HCT116 (cell line): ENCODE results near the gene CD8B2. TPM values are rescaled to one million over a fixed set of nuclear protein-coding genes. Genes with fewer than 3 reads are reported as not detected.

Source experiments
- ATAC-seq: fragments of 200-7000 bp; cut with Tn5 transposase; 2 replicates; pipeline ENCODE4 v1.9.1; 2020; ENCODE audit warnings: mild to moderate bottlenecking, moderate library complexity
- BruUV-seq: library from RNA; stranded (reverse); fragments of 400-500 nt; replicated peaks from 2 replicates; lab custom pipeline; 2021; lab: Mats Ljungman, UMichigan
- CTCF ChIA-PET: fragments of 300-600 bp; sonication (Branson Sonifier 250); formaldehyde crosslinking; loops from one replicate; lab custom pipeline; 2021; ENCODE audit warnings: antibody characterized with exemption; lab: Charles Lee
- POLR2A ChIA-PET: fragments of 300-600, 350-600 bp; sonication (Branson Sonifier 250); formaldehyde crosslinking; loops from one replicate; lab custom pipeline; 2021; ENCODE audit warnings: antibody characterized with exemption; lab: Charles Lee
- RAD21 ChIA-PET, 2 experiments: fragments of 300-600 bp; sonication (Branson Sonifier 250); formaldehyde crosslinking; loops; one replicate each; lab custom pipeline; 2023; ENCODE audit warnings: low total read pairs in 2 of 2; ENCODE audit not compliant: uncharacterized antibody in 2 of 2, unreplicated experiment in 2 of 2, low non-redundant PET in 1 of 2; lab: Charles Lee
- DNase-seq: peaks from one replicate; pipeline ENCODE4 v3.0.0-alpha.2; 2010; ENCODE audit warnings: low read depth, low spot score
- H2AFZ ChIP-seq: fragments of 200-600 bp; shearing (Covaris generic), sonication (generic); 2 replicates; pipeline ENCODE4 v1.6.1; 2017; ENCODE audit warnings: low read depth, mixed run types, mixed read lengths, antibody characterized with exemption, low read length; ENCODE audit not compliant: poor library complexity, severe bottlenecking
- H3K27ac ChIP-seq: 2 replicates; pipeline ENCODE4 v1.5.1; 2012; ENCODE audit warnings: low read depth, low read length
- H3K27me3 ChIP-seq: fragments of 200-600 bp; sonication (generic); 2 replicates; pipeline ENCODE4 v1.6.1; 2016; ENCODE audit warnings: mixed run types, low read length, mixed read lengths; ENCODE audit not compliant: insufficient read depth
- H3K36me3 ChIP-seq, 2 experiments: fragments of 200-500 bp in 1 of 2; fragments of 200-600 bp in 1 of 2; sonication (Bioruptor generic) in 1 of 2; sonication (generic) in 1 of 2; 2 replicates each; pipeline versions ENCODE4 v1.5.1 to v1.6.1; 2014 to 2016; ENCODE audit warnings: low read length in 2 of 2, inconsistent platforms in 1 of 2, mixed read lengths in 1 of 2, mixed run types in 1 of 2; ENCODE audit not compliant: insufficient read depth in 2 of 2, control insufficient read depth in 1 of 2
- H3K4me1 ChIP-seq, 2 experiments: fragments of 200-600 bp in 1 of 2; sonication (generic) in 1 of 2; 2 replicates each; pipeline versions ENCODE4 v1.5.1 to v1.6.1; 2012 to 2017; ENCODE audit warnings: low read length in 2 of 2, inconsistent platforms in 1 of 2, mild to moderate bottlenecking in 1 of 2, mixed read lengths in 1 of 2, mixed run types in 1 of 2, moderate library complexity in 1 of 2; ENCODE audit not compliant: insufficient read depth in 2 of 2, control insufficient read depth in 1 of 2
- H3K4me2 ChIP-seq: fragments of 200-600 bp; sonication (generic); 2 replicates; pipeline ENCODE4 v1.6.1; 2017; ENCODE audit warnings: mixed run types, low read length, mixed read lengths
- H3K4me3 ChIP-seq, 2 experiments: fragments of 200-600 bp in 1 of 2; sonication (generic) in 1 of 2; replicated peaks in 1 of 2; 2 replicates each; pipeline ENCODE4 v1.5.1; 2011 to 2016; ENCODE audit warnings: low read length in 2 of 2, control low read depth in 1 of 2, low read depth in 1 of 2, mild to moderate bottlenecking in 1 of 2, mixed read lengths in 1 of 2, mixed run types in 1 of 2
- H3K79me2 ChIP-seq: fragments of 200-600 bp; sonication (generic); 2 replicates; pipeline ENCODE4 v1.6.1; 2017; ENCODE audit warnings: mild to moderate bottlenecking, mixed run types, low read length, moderate library complexity, mixed read lengths; ENCODE audit not compliant: insufficient read depth
- H3K9ac ChIP-seq: fragments of 200-600 bp; sonication (generic); 2 replicates; pipeline ENCODE4 v1.6.1; 2016; ENCODE audit warnings: low read length, mixed read lengths
- H3K9me2 ChIP-seq: fragments of 200-600 bp; sonication (generic), shearing (Covaris generic); 2 replicates; pipeline ENCODE4 v1.6.1; 2017; ENCODE audit warnings: mixed run types, mild to moderate bottlenecking, moderate library complexity; ENCODE audit not compliant: insufficient read depth
- H3K9me3 ChIP-seq, 2 experiments: fragments of 200-500 bp in 1 of 2; fragments of 200-600 bp in 1 of 2; sonication (Bioruptor generic) in 1 of 2; sonication (generic) in 1 of 2; 2 replicates each; pipeline ENCODE4 v1.6.1; 2014 to 2017; ENCODE audit warnings: low read length in 2 of 2, mixed read lengths in 2 of 2, inconsistent platforms in 1 of 2, low read depth in 1 of 2, mild to moderate bottlenecking in 1 of 2, mixed run types in 1 of 2, moderate library complexity in 1 of 2; ENCODE audit not compliant: control insufficient read depth in 1 of 2, insufficient read depth in 1 of 2
- H4K20me1 ChIP-seq: fragments of 200-600 bp; sonication (generic), shearing (Covaris generic); 2 replicates; pipeline ENCODE4 v1.6.1; 2017; ENCODE audit warnings: mixed run types, mild to moderate bottlenecking, moderate library complexity; ENCODE audit not compliant: insufficient read depth
- CTCF ChIP-seq, 3 experiments: fragments of 200-600 bp in 1 of 3; sonication (generic) in 1 of 3; IDR thresholded peaks in 2 of 3; conservative IDR thresholded peaks in 1 of 3; 2 replicates each; pipeline ENCODE4 v1.5.1; 2012 to 2017; ENCODE audit warnings: low read depth in 2 of 3, low read length in 2 of 3, antibody characterized with exemption in 1 of 3, borderline replicate concordance in 1 of 3, control low read depth in 1 of 3, mild to moderate bottlenecking in 1 of 3, mixed read lengths in 1 of 3, mixed run types in 1 of 3, moderate library complexity in 1 of 3; ENCODE audit not compliant: insufficient read depth in 1 of 3
- EZH2 ChIP-seq: fragments of 200-600 bp; sonication (generic); IDR thresholded peaks from 2 replicates; pipeline ENCODE4 v1.6.1; 2017; ENCODE audit warnings: antibody characterized with exemption, mixed run types
- RAD21 ChIP-seq: IDR thresholded peaks from 2 replicates; pipeline ENCODE4 v1.6.1; 2012; ENCODE audit warnings: low read depth, mild to moderate bottlenecking
- SIN3A ChIP-seq: IDR thresholded peaks from 2 replicates; pipeline ENCODE4 v1.6.1; 2012; ENCODE audit warnings: low read depth
- YY1 ChIP-seq: IDR thresholded peaks from 2 replicates; pipeline ENCODE4 v1.6.1; 2011; ENCODE audit warnings: low read length, low read depth, moderate library complexity, mild to moderate bottlenecking; ENCODE audit not compliant: insufficient replicate concordance; ENCODE audit errors: extremely low read depth
- intact Hi-C: fragments of 100-400 bp; cut with micrococcal nuclease; formaldehyde crosslinking; loops from 2 replicates; pipeline ENCODE4 v1.10.0; 2022
- total RNA-seq: library from RNA; stranded (reverse); gene quantifications from one replicate; pipeline ENCODE4 v1.2.1, GENCODE V29; 2021; ENCODE audit not compliant: unreplicated experiment
- TF ChIP-seq, protein P1 (sequence below): IDR thresholded peaks from 2 replicates; pipeline ENCODE4 v1.6.1; 2012; ENCODE audit warnings: low read depth

The CD8B2 gene
- total RNA-seq, 1 experiment from 2014 or later = not detected

DNA sequence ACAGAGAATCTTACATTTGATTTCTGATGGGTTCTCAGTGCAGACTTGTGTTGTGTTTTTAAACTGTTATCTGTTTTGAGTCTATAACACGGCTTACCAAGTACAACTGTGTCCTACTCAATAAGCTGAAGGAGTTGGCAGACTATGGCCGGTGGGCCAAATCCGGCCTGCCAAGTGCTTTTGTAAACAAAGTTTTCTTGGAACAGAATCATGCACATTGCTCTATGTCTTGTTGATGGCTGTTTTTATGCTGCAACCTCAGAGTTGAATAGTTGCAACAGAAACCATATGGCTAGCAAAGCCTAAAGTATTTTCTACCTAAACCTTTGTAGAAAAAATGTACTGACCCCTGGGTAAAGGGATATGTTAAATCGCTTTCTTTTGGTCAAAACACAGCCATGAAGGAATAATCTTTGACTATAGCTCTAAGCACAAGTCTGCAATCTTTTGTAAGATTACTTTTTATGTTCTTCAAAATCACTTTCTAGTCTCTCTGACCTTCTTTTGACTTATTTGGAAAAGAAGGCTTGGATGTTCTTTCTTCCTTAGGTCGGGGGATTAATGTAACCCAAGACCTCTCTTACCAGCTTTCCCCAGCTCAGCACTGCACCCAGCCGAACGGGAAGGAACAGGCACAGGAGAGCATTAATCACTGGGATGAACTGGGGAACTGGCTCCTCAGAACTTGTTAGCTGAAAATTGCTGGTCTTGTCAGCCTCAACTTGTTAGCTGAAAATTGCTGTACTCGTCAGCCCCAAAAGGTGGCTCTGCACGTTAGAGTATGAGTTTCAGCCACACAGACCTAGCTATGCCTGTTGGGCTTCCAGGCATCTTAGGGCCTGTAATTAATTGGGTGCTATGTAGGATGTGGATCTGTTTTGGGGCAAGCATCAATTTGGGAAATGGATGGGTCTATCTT, 75.4 kb downstream of the CD8B2 start (continued):
- TF ChIP-seq, protein P1, sequence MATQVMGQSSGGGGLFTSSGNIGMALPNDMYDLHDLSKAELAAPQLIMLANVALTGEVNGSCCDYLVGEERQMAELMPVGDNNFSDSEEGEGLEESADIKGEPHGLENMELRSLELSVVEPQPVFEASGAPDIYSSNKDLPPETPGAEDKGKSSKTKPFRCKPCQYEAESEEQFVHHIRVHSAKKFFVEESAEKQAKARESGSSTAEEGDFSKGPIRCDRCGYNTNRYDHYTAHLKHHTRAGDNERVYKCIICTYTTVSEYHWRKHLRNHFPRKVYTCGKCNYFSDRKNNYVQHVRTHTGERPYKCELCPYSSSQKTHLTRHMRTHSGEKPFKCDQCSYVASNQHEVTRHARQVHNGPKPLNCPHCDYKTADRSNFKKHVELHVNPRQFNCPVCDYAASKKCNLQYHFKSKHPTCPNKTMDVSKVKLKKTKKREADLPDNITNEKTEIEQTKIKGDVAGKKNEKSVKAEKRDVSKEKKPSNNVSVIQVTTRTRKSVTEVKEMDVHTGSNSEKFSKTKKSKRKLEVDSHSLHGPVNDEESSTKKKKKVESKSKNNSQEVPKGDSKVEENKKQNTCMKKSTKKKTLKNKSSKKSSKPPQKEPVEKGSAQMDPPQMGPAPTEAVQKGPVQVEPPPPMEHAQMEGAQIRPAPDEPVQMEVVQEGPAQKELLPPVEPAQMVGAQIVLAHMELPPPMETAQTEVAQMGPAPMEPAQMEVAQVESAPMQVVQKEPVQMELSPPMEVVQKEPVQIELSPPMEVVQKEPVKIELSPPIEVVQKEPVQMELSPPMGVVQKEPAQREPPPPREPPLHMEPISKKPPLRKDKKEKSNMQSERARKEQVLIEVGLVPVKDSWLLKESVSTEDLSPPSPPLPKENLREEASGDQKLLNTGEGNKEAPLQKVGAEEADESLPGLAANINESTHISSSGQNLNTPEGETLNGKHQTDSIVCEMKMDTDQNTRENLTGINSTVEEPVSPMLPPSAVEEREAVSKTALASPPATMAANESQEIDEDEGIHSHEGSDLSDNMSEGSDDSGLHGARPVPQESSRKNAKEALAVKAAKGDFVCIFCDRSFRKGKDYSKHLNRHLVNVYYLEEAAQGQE = no peak

DNA sequence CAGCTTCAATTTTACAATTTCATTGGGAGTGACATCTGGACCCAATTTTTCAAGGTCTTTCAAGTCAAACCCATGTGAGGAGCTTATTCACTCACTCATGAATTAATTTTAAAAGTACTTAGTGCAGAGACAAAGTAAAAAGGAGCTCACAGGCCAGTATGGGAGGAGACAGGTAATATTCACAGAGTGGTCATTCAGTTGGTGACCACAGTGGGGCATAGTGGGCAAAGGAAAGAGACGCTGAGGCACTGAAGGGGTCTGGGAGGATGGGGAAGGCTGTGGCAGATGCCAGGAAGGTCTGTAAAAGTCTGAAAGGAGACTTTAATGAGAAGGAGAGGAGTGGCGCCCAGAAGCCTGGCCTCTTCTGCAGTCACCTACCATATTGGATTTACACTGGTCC, 76.0 kb downstream of the CD8B2 start:
- Histone ChIP-seq H3K9me2 (no peaks in the 10 kb centered on the region), H3K9me3 (no peaks in the 10 kb centered on the region), H3K9ac (no peak overlapping the region), H3K27ac (no peak overlapping the region), H3K36me3 (no peaks in the 10 kb centered on the region), H3K4me3 (no peak overlapping the region), H3K79me2 (no peaks in the 10 kb centered on the region), H3K27me3 (peaks cover 9% of the 10 kb centered on the region; the same call in 1 of the 2 replicates), H4K20me1 (no peaks in the 10 kb centered on the region), H3K4me1 (no peaks in the 10 kb centered on the region), H3K4me2 (no peak overlapping the region), H2AFZ (no peak overlapping the region)
- no TSS peak for BruUV-seq
- CTCF ChIA-PET = interaction anchor here (0.7 to 4.2 kb wide), 7 partner anchors 10 to 24 kb away, joined by 5 to 45 read pairs (median 6); no protein-coding TSS in a partner anchor
- intact Hi-C loops = no loop called here
- ATAC-seq (peak; percentile 72), DNase-seq (no peak)
- RAD21 ChIA-PET = interaction anchor here (0.6 to 1.5 kb wide), 4 partner anchors 19 to 315 kb away, joined by 3 to 7 read pairs (median 4); no protein-coding TSS in a partner anchor
- no peak for TF ChIP-seq YY1
- TF ChIP-seq CTCF (IDR thresholded peaks at IDR 0.05 in 2 of 3, conservative IDR thresholded peaks at IDR 0.05 in 1 of 3; ENCODE audit: borderline replicate concordance in 1 of 3, insufficient read depth in 1 of 3, low read depth in 2 of 3, low read length in 2 of 3) = peak; percentile 16 to 42 (median 25); a peak in 3 of 6 replicates
- no peak for TF ChIP-seq EZH2
- TF ChIP-seq SIN3A = no peak
- peak; percentile 41 for TF ChIP-seq RAD21
- POLR2A ChIA-PET = interaction anchor here (0.6 kb wide), 1 partner anchor 19 kb away, joined by 3 read pairs; no protein-coding TSS in a partner anchor
